VCaP (cell line): ENCODE data around the gene FAM118B.

Experiments
- H3K27ac ChIP-seq: fragments of 450-650 bp; 2 replicates; pipeline ENCODE4 v1.5.1; 2017
- TF ChIP-seq, protein P1 (sequence below): fragments of 450-650 bp; conservative IDR thresholded peaks from 2 replicates; pipeline ENCODE4 v1.5.1; 2017; ENCODE audit warnings: mild to moderate bottlenecking, moderate library complexity

FAM118B gene

DNA sequence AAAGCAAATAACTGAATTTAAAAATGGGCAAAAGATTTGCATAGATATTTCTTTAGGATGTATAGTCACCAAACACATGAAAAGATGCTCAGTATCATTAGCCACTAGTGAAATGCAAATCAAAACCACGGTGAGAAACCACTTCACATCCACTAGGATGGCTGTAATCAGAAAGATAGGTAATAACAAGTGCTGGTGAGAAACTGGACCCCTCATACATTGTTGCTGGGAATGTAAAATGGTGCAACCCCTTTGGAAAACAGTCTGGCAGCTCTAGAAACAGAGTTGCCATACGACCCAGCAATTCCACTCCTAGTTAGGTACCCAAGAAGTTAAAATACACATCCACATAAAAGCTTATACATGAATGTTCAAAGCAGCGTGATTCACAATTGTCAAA lies 16.5 kb upstream of the FAM118B start:
- no peak overlapping the region for H3K27ac ChIP-seq
- TF ChIP-seq, protein P1, sequence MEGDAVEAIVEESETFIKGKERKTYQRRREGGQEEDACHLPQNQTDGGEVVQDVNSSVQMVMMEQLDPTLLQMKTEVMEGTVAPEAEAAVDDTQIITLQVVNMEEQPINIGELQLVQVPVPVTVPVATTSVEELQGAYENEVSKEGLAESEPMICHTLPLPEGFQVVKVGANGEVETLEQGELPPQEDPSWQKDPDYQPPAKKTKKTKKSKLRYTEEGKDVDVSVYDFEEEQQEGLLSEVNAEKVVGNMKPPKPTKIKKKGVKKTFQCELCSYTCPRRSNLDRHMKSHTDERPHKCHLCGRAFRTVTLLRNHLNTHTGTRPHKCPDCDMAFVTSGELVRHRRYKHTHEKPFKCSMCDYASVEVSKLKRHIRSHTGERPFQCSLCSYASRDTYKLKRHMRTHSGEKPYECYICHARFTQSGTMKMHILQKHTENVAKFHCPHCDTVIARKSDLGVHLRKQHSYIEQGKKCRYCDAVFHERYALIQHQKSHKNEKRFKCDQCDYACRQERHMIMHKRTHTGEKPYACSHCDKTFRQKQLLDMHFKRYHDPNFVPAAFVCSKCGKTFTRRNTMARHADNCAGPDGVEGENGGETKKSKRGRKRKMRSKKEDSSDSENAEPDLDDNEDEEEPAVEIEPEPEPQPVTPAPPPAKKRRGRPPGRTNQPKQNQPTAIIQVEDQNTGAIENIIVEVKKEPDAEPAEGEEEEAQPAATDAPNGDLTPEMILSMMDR: no peak

DNA sequence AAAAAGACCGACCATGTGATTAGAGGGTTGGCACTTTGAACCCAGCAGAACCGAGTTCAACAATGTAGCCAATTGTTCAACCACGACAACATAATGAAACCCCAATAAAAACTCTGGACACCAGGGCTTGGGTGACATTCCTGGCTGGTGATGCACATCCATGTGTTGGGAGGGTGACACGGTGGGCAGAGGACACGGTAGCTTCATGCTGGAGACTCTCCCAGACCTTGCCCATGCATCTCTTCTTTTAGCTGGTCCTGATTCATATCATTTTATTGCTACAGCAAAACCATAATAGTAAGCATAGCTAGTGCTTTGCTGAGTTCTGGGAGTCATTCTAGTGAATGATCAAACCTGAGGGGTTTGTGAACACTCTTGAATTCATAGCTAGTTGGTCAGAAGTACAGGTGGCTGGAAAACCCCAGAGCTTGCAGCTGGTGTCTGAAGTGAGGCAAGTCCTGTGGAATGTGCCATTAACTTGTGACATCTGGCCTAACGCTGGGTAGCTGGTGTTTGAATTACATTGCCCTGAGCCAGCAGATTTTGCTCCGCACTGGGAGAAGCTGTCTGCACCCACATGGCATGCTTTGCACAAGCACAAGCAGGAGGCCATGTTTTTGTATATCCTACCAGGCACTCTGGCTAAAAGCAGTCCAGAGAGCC lies 14.2 kb upstream of the FAM118B start:
- TF ChIP-seq, protein P1: no peak
- H3K27ac ChIP-seq: no peak overlapping the region

DNA sequence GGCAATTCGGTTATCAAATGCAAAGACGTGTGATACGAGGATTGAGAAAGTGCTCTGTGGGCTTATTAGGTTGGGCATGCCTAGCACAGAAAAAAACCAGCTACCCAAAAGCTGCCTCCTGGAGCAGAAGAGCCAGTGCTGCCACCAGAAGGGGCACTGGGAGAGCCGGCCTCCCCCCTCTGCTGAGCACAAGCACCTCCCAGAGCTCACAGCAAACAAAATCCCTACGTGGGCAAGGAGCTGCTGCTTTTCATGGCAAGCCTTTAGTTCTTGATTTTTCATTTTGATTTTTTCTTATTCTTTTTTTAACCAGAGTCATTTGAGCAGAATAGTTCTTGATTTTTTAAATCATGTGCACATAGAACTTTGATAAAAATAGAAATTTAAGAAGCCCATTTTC lies 12.9 kb upstream of the FAM118B start:
- no peak overlapping the region for H3K27ac ChIP-seq
- TF ChIP-seq, protein P1: no peak

DNA sequence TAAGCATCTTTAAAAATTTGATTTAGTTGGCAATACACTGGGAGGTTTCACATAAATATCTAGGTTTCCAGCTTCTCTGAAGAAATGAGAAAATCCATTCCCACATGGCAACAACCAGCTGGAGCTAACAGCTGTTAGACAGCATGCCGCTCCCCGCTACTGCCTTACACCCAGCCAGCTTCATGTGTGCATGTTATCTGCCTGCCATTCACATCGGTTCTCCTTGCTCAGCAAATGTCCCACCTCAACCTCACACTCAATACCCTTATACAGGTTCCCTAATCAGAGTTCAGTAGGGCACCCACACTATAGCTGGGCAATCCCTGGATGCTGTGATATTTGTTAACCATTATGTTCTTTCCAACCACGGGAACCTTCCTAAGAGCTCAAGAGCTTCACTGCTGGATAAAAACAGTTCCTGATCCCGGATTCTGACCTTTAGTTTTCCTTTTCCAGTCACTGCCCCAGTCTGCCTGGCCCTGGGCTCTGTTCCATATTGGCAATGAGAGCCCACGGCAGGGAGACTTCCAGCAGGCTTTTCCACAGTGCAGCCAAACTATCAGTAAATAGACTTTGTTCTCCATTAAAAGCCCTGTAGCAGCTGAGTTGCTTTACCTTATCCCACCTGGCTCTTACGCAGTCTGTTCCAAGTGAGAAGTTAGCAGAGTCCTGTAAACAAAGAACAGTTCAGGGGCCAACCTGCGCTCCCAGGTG lies 8.8 kb upstream of the FAM118B start:
- no peak overlapping the region; the same call in 1 of the 2 replicates for H3K27ac ChIP-seq
- TF ChIP-seq, protein P1: no peak

DNA sequence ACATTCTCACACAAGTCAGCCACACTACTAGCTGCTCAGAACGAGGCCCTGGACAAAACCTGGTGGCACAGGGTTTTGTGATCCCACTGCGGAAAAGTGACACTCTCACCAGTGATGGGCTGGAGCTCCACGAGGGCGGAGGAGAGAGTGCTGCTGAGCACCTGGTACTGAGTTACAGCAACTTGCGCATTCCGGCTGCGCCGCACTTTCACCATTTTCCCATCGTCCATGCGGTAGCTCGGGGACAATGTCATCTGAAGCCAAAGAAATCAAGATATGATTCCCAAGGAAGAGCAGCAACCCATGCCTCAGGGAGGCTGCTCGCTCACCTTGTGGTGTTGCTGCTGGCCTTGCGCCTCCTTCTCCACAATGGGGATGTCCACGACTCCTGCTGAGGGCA lies 6.2 kb upstream of the FAM118B start:
- H3K27ac ChIP-seq: no peak overlapping the region
- TF ChIP-seq, protein P1: no peak

DNA sequence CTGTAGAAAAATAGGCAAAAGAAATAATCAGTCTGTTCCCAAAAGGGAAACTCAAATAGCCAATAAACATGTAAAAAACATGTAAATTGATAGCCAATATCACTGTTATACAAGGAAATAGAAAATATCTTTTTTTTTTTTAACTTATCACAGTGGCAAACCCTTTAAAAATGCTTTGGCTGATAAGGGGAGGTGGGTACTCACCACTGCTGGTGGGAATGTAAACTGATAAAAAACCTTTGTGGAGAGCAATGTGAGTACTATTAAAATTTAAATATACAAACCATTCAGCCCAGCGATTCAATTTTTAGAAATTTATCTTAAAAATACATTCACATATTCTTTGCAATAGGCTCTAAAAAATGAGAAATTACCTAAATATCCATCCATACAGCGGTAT lies 3.7 kb upstream of the FAM118B start:
- no peak overlapping the region for H3K27ac ChIP-seq
- TF ChIP-seq, protein P1: no peak

DNA sequence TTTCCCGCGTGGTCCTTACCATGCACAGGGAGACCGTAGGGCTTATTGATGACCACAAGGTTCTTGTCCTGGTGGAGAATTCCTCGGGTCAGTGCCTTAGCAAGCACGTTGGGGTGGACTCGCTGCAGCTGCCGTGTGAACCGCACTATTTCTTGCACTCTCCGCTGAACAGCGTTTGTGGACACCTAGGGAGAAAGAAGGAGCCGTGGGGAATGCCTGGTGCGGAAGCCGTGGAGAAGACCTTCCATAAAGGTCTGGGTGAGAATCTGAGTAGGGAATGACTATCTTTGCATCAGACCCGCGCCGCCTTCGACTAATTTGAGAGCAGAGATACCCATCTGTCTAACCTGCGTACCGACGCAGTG lies 729 bp upstream of the FAM118B start:
- TF ChIP-seq, protein P1: no peak
- H3K27ac ChIP-seq: peak overlapping the region; percentile 73
